K562 (cell line): ENCODE measurements around the gene METAP1. TPM values are rescaled to one million over a fixed set of nuclear protein-coding genes. Genes with fewer than 3 reads are reported as not detected.

Experiments
- ARID1B ChIP-seq: fragments of 450-650 bp; IDR thresholded peaks from 2 replicates; pipeline ENCODE4 v1.6.1; 2016; ENCODE audit warnings: antibody characterized with exemption, mild to moderate bottlenecking, inconsistent platforms
- BCL6 ChIP-seq: fragments of 250-450 bp; sonication (Bioruptor Pico); IDR thresholded peaks from 2 replicates; pipeline ENCODE4 v1.4.0; 2020
- E2F1 ChIP-seq: sonication (generic); formaldehyde crosslinking; IDR thresholded peaks from 2 replicates; pipeline ENCODE4 v1.8.1; 2023; ENCODE audit warnings: mild to moderate bottlenecking, missing genetic modification reagents, moderate library complexity
- EHMT2 ChIP-seq: fragments of 450-650 bp; IDR thresholded peaks from 2 replicates; pipeline ENCODE4 v1.6.1; 2018; ENCODE audit warnings: antibody characterized with exemption
- GTF2A2 ChIP-seq: IDR thresholded peaks from 2 replicates; pipeline ENCODE4 v1.6.1; 2016; ENCODE audit warnings: mild to moderate bottlenecking, missing genetic modification characterization, missing compliant biosample characterization
- NR2F6 ChIP-seq: fragments of 450-650 bp; formaldehyde crosslinking; IDR thresholded peaks from 2 replicates; pipeline ENCODE4 v1.4.0; 2020; ENCODE audit warnings: mild to moderate bottlenecking
- PYGO2 ChIP-seq: fragments of 450-650 bp; IDR thresholded peaks from 2 replicates; pipeline ENCODE4 v1.6.1; 2016; ENCODE audit warnings: mild to moderate bottlenecking, missing genetic modification characterization, moderate library complexity, missing compliant biosample characterization
- RFX7 ChIP-seq: fragments of 250-450 bp; sonication (Bioruptor Pico); IDR thresholded peaks from 2 replicates; pipeline ENCODE4 v1.5.1; 2021; ENCODE audit warnings: mild to moderate bottlenecking
- SPI1 ChIP-seq: IDR thresholded peaks from 2 replicates; pipeline ENCODE4 v1.6.1; 2011; ENCODE audit warnings: low read depth, low read length, control low read depth, borderline replicate concordance
- SREBF2 ChIP-seq: sonication (generic); formaldehyde crosslinking; IDR thresholded peaks from 2 replicates; pipeline ENCODE4 v1.4.0; 2020; ENCODE audit warnings: mild to moderate bottlenecking, missing genetic modification reagents
- THAP12 ChIP-seq: fragments of 250-450 bp; sonication (Bioruptor Pico); IDR thresholded peaks from 2 replicates; pipeline ENCODE4 v1.9.0; 2021; ENCODE audit warnings: mild to moderate bottlenecking, inconsistent platforms
- ZBTB43 ChIP-seq: sonication (generic); formaldehyde crosslinking; IDR thresholded peaks from 2 replicates; pipeline ENCODE4 v1.8.0; 2023; ENCODE audit warnings: mild to moderate bottlenecking, missing genetic modification reagents
- ZNF586 ChIP-seq: fragments of 450-650 bp; formaldehyde crosslinking; conservative IDR thresholded peaks from 2 replicates; pipeline ENCODE4 v1.4.0; 2020; ENCODE audit warnings: mild to moderate bottlenecking, moderate library complexity
- polyA plus RNA-seq, 8 experiments: library from polyadenylated mRNA; depleted of rRNA in 4 of 8; stranded (reverse) in 5 of 8; unstranded in 3 of 8; fragments of >200 nt; fragmentation: Nextera tagmentation in 2 of 8; fragmentation: Illumina TruSeq in 1 of 8; extraction: Ambion mirVana in 2 of 8; extraction: Trizol in 1 of 8; gene quantifications; 2 replicates each; pipeline versions ENCODE4 v1.2.1 to v1.2.3, GENCODE V29; 2011 to 2014; ENCODE audit warnings: inconsistent platforms in 1 of 8, missing spikeins in 1 of 8
- total RNA-seq, 7 experiments: library from RNA; depleted of rRNA in 6 of 7; stranded (reverse); fragments of >200 nt in 6 of 7; fragmentation: Illumina TruSeq in 2 of 7; extraction: Trizol in 2 of 7; gene quantifications; 2 replicates each; pipeline versions ENCODE4 v1.2.1 to v1.2.3, GENCODE V29; 2011 to 2021; ENCODE audit warnings: low replicate concordance in 1 of 7
- TF ChIP-seq, protein P1 (sequence below): sonication (generic); formaldehyde crosslinking; IDR thresholded peaks from 2 replicates; pipeline ENCODE4 v1.8.0; 2023; ENCODE audit warnings: missing genetic modification reagents, mild to moderate bottlenecking, borderline replicate concordance
- TF ChIP-seq, protein P2 (sequence below): fragments of 250-450 bp; sonication (Bioruptor Pico); IDR thresholded peaks from 2 replicates; pipeline ENCODE4 v1.5.0; 2022; ENCODE audit warnings: mild to moderate bottlenecking

Gene METAP1
- total and polyA plus RNA-seq, 9 of the 15 experiments (the other 6 are each of a cell fraction or from before 2014, with no cell fraction given) = 31.4 to 77.6 (median 59.5) TPM

GRCh38 chr4:99088481-99089365 is 93.2 kb downstream of the METAP1 start, which contains the start of gene ADH5 (continued):
- TF ChIP-seq, protein P1, sequence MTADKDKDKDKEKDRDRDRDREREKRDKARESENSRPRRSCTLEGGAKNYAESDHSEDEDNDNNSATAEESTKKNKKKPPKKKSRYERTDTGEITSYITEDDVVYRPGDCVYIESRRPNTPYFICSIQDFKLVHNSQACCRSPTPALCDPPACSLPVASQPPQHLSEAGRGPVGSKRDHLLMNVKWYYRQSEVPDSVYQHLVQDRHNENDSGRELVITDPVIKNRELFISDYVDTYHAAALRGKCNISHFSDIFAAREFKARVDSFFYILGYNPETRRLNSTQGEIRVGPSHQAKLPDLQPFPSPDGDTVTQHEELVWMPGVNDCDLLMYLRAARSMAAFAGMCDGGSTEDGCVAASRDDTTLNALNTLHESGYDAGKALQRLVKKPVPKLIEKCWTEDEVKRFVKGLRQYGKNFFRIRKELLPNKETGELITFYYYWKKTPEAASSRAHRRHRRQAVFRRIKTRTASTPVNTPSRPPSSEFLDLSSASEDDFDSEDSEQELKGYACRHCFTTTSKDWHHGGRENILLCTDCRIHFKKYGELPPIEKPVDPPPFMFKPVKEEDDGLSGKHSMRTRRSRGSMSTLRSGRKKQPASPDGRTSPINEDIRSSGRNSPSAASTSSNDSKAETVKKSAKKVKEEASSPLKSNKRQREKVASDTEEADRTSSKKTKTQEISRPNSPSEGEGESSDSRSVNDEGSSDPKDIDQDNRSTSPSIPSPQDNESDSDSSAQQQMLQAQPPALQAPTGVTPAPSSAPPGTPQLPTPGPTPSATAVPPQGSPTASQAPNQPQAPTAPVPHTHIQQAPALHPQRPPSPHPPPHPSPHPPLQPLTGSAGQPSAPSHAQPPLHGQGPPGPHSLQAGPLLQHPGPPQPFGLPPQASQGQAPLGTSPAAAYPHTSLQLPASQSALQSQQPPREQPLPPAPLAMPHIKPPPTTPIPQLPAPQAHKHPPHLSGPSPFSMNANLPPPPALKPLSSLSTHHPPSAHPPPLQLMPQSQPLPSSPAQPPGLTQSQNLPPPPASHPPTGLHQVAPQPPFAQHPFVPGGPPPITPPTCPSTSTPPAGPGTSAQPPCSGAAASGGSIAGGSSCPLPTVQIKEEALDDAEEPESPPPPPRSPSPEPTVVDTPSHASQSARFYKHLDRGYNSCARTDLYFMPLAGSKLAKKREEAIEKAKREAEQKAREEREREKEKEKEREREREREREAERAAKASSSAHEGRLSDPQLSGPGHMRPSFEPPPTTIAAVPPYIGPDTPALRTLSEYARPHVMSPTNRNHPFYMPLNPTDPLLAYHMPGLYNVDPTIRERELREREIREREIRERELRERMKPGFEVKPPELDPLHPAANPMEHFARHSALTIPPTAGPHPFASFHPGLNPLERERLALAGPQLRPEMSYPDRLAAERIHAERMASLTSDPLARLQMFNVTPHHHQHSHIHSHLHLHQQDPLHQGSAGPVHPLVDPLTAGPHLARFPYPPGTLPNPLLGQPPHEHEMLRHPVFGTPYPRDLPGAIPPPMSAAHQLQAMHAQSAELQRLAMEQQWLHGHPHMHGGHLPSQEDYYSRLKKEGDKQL (CRISPR knock-in tag) = no peak
- TF ChIP-seq PYGO2 (tag) (no peak), EHMT2 (no peak), RFX7 (CRISPR knock-in tag) (no peak), BCL6 (no peak), ARID1B (no peak), SPI1 (no peak), GTF2A2 (tag) (no peak), THAP12 (no peak; the same call in 1 of the 2 replicates), ZNF586 (CRISPR knock-in tag) (no peak), ZBTB43 (CRISPR knock-in tag) (no peak), NR2F6 (no peak), SREBF2 (CRISPR knock-in tag) (no peak), E2F1 (CRISPR knock-in tag) (no peak)
- TF ChIP-seq, protein P2, sequence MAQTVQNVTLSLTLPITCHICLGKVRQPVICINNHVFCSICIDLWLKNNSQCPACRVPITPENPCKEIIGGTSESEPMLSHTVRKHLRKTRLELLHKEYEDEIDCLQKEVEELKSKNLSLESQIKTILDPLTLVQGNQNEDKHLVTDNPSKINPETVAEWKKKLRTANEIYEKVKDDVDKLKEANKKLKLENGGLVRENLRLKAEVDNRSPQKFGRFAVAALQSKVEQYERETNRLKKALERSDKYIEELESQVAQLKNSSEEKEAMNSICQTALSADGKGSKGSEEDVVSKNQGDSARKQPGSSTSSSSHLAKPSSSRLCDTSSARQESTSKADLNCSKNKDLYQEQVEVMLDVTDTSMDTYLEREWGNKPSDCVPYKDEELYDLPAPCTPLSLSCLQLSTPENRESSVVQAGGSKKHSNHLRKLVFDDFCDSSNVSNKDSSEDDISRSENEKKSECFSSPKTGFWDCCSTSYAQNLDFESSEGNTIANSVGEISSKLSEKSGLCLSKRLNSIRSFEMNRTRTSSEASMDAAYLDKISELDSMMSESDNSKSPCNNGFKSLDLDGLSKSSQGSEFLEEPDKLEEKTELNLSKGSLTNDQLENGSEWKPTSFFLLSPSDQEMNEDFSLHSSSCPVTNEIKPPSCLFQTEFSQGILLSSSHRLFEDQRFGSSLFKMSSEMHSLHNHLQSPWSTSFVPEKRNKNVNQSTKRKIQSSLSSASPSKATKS = no peak
